Smooth muscle cell (in vitro differentiated cells): Measurements from ENCODE around the gene DUS1L. TPM values are rescaled to one million over a fixed set of nuclear protein-coding genes. Genes with fewer than 3 reads are reported as not detected.

ENCODE experiments used
- DNase-seq: peaks from one replicate; lab custom pipeline; 2025; ENCODE audit not compliant: unreplicated experiment; lab: John Stamatoyannopoulos, UW
- H2AFZ ChIP-seq: fragments of 200-600 bp; sonication (generic); 2 replicates; pipeline ENCODE4 v1.6.0; 2016; ENCODE audit warnings: antibody characterized with exemption, low read depth, mild to moderate bottlenecking
- H3F3A ChIP-seq: fragments of 200-600 bp; sonication (generic); 2 replicates; pipeline ENCODE4 v1.6.0; 2017; ENCODE audit warnings: antibody characterized with exemption, low read depth
- H3K27ac ChIP-seq: fragments of 200-600 bp; sonication (generic); 2 replicates; pipeline ENCODE4 v1.5.1; 2016; ENCODE audit warnings: low read depth, mild to moderate bottlenecking
- H3K27me3 ChIP-seq: fragments of 200-600 bp; sonication (generic); 2 replicates; pipeline ENCODE4 v1.6.1; 2016; ENCODE audit warnings: low read depth, mild to moderate bottlenecking
- H3K36me3 ChIP-seq: fragments of 200-600 bp; sonication (generic); 2 replicates; pipeline ENCODE4 v1.5.1; 2016; ENCODE audit warnings: low read depth
- H3K4me1 ChIP-seq: fragments of 200-600 bp; sonication (generic); 2 replicates; pipeline ENCODE4 v1.5.1; 2016; ENCODE audit warnings: low read depth
- H3K4me2 ChIP-seq: fragments of 200-600 bp; sonication (generic); 2 replicates; pipeline ENCODE4 v1.6.0; 2016; ENCODE audit warnings: mild to moderate bottlenecking
- H3K4me3 ChIP-seq: fragments of 200-600 bp; sonication (generic); 2 replicates; pipeline ENCODE4 v1.5.1; 2016; ENCODE audit warnings: mild to moderate bottlenecking
- H3K79me2 ChIP-seq: fragments of 200-600 bp; sonication (generic); 2 replicates; pipeline ENCODE4 v1.6.0; 2016; ENCODE audit warnings: low read depth, mild to moderate bottlenecking
- H3K9ac ChIP-seq: fragments of 200-600 bp; sonication (generic); 2 replicates; pipeline ENCODE4 v1.6.0; 2016; ENCODE audit warnings: low read depth
- H3K9me3 ChIP-seq: fragments of 200-600 bp; sonication (generic); replicated peaks from 2 replicates; pipeline ENCODE4 v1.5.1; 2016; ENCODE audit warnings: low read depth
- H4K20me1 ChIP-seq: fragments of 200-600 bp; sonication (generic); 2 replicates; pipeline ENCODE4 v1.6.0; 2016; ENCODE audit warnings: low read depth
- CTCF ChIP-seq: fragments of 200-600 bp; sonication (generic); IDR thresholded peaks from 2 replicates; pipeline ENCODE4 v1.5.1; 2017; ENCODE audit warnings: borderline replicate concordance, mild to moderate bottlenecking, antibody characterized with exemption; ENCODE audit not compliant: insufficient read depth, poor library complexity, severe bottlenecking
- WGBS: methylation state at CpG from one replicate; pipeline ENCODE4 v1.1.7; 2016; ENCODE audit warnings: low lambda C conversion rate; 5-methylcytosine and 5-hydroxymethylcytosine counted together
- polyA plus RNA-seq: library from polyadenylated mRNA; unstranded; fragments of >200 nt; fragmentation: Nextera tagmentation; extraction: Ambion mirVana; gene quantifications from 2 replicates; pipeline ENCODE4 v1.2.1, GENCODE V29; 2016
- total RNA-seq: library from RNA; depleted of rRNA; stranded (reverse); fragments of >200 nt; gene quantifications from 2 replicates; pipeline ENCODE4 v1.2.3, GENCODE V29; 2014

The DUS1L gene
- total and polyA plus RNA-seq, 2 experiments from 2014 or later, result 49.4 to 125 TPM

GRCh38 chr17:82091264-82092066 lies 25.9 kb upstream of the DUS1L start:
- no peak overlapping the region for H3K4me3 ChIP-seq
- H3K27me3 ChIP-seq, result no peaks in the 10 kb centered on the region
- 98% methylated on average over 28 of the region's 37 CpGs for WGBS
- no peaks in the 10 kb centered on the region for H3K36me3 ChIP-seq
- H4K20me1 ChIP-seq, result peaks cover 93% of the 10 kb centered on the region
- no peak overlapping the region for H3K9ac ChIP-seq
- peaks cover 38% of the 10 kb centered on the region for H3K79me2 ChIP-seq
- H3K27ac ChIP-seq, result no peak overlapping the region
- H2AFZ ChIP-seq, result no peak overlapping the region
- H3F3A ChIP-seq, result no peaks in the 10 kb centered on the region
- no peak for DNase-seq
- no peak overlapping the region for H3K4me2 ChIP-seq
- no peak for TF ChIP-seq CTCF
- no peaks in the 10 kb centered on the region for H3K9me3 ChIP-seq
- peaks cover 8% of the 10 kb centered on the region for H3K4me1 ChIP-seq

- Histone ChIP-seq H3K4me1 (peaks cover under 1% of the 10 kb centered on the region), H3K27me3 (no peaks in the 10 kb centered on the region), H4K20me1 (peaks cover 87% of the 10 kb centered on the region), H2AFZ (no peak overlapping the region), H3K9me3 (no peaks in the 10 kb centered on the region), H3K79me2 (peaks cover 31% of the 10 kb centered on the region), H3F3A (no peaks in the 10 kb centered on the region), H3K4me2 (no peak overlapping the region), H3K4me3 (no peak overlapping the region), H3K27ac (no peak overlapping the region), H3K36me3 (no peaks in the 10 kb centered on the region), H3K9ac (no peak overlapping the region)
- TF ChIP-seq CTCF, result no peak
- DNase-seq, result no peak
- 97% methylated on average over 23 of the region's 29 CpGs for WGBS
These were observed 25.1 kb upstream of the DUS1L start for GRCh38 chr17:82090549-82091263.

- Histone ChIP-seq H3K27ac (no peak overlapping the region), H3K4me1 (no peaks in the 10 kb centered on the region), H3F3A (no peaks in the 10 kb centered on the region), H3K27me3 (no peaks in the 10 kb centered on the region), H2AFZ (no peak overlapping the region), H3K79me2 (peaks cover 23% of the 10 kb centered on the region), H3K36me3 (no peaks in the 10 kb centered on the region), H3K4me3 (no peak overlapping the region), H3K9ac (no peak overlapping the region), H3K4me2 (no peak overlapping the region), H3K9me3 (no peaks in the 10 kb centered on the region), H4K20me1 (peaks cover 79% of the 10 kb centered on the region)
- 97% methylated on average over 29 of the region's 29 CpGs for WGBS
- no peak for TF ChIP-seq CTCF
- no peak for DNase-seq
These were observed 24.3 kb upstream of the DUS1L start for GRCh38 chr17:82089723-82090548.
